B cell (primary cell): ENCODE measurements around the gene AP1M2. TPM values are rescaled to one million over a fixed set of nuclear protein-coding genes. Genes with fewer than 3 reads are reported as not detected.

Experiments
- ATAC-seq: fragments of 200-7000 bp; cut with Tn5 transposase; one replicate; pipeline ENCODE4 v1.10.0; 2021; ENCODE audit warnings: low read depth, mild to moderate bottlenecking, moderate number of reproducible peaks, moderate library complexity
- CTCF ChIA-PET: fragments of 350-600 bp; sonication (Branson Sonifier 250); formaldehyde crosslinking; loops from one replicate; lab custom pipeline; 2021; ENCODE audit warnings: antibody characterized with exemption, inconsistent platforms; lab: Charles Lee
- POLR2A ChIA-PET: fragments of 350-600 bp; sonication (Branson Sonifier 250); formaldehyde crosslinking; loops from one replicate; lab custom pipeline; 2021; ENCODE audit warnings: antibody characterized with exemption; lab: Charles Lee
- DNase-seq: peaks from one replicate; pipeline ENCODE4 v3.0.0; 2013
- H2AFZ ChIP-seq: 2 replicates; pipeline ENCODE4 v1.6.1; 2012; ENCODE audit warnings: mild to moderate bottlenecking, low read depth, low read length; ENCODE audit not compliant: insufficient read depth, poor library complexity, severe bottlenecking
- H3K27ac ChIP-seq, 2 donors: 1 replicate in 1 of 2; 2 replicates in 1 of 2; pipeline ENCODE4 v1.5.1; 2012 to 2013; ENCODE audit warnings: low read length in 2 of 2, mild to moderate bottlenecking in 2 of 2, moderate library complexity in 1 of 2
- H3K27me3 ChIP-seq, 4 experiments: fragments of 200-600 bp in 1 of 4; sonication (generic) in 1 of 4; replicated peaks in 1 of 4; 1 replicate in 2 of 4; 2 replicates in 2 of 4; pipeline versions ENCODE4 v1.6.1 to v1.7.0; 2013 to 2016; ENCODE audit warnings: low read length in 3 of 4, mild to moderate bottlenecking in 2 of 4, mixed read lengths in 1 of 4, moderate library complexity in 1 of 4; ENCODE audit not compliant: insufficient read depth in 4 of 4, control insufficient read depth in 3 of 4; ENCODE audit errors: control extremely low read depth in 1 of 4
- H3K36me3 ChIP-seq, 2 experiments: replicated peaks in 1 of 2; 1 replicate in 1 of 2; 2 replicates in 1 of 2; pipeline versions ENCODE4 v1.6.1 to v1.7.1; 2013; ENCODE audit warnings: low read length in 1 of 2; ENCODE audit not compliant: insufficient read depth in 2 of 2, control insufficient read depth in 1 of 2; ENCODE audit errors: control extremely low read depth in 1 of 2, extremely low read depth in 1 of 2
- H3K4me1 ChIP-seq, 2 donors: fragments of 200-600 bp in 1 of 2; sonication (generic) in 1 of 2; 1 replicate in 1 of 2; 2 replicates in 1 of 2; pipeline versions ENCODE4 v1.5.1 to v1.6.1; 2013 to 2017; ENCODE audit warnings: low read length in 2 of 2; ENCODE audit not compliant: control insufficient read depth in 2 of 2, insufficient read depth in 2 of 2
- H3K4me2 ChIP-seq: replicated peaks from 2 replicates; pipeline ENCODE3; 2012; ENCODE audit warnings: mild to moderate bottlenecking, low read depth, low read length; ENCODE audit not compliant: poor library complexity, severe bottlenecking
- H3K4me3 ChIP-seq, 5 experiments: fragments of 200-600 bp in 1 of 5; sonication (generic) in 1 of 5; 1 replicate in 3 of 5; 2 replicates in 2 of 5; pipeline versions ENCODE4 v1.5.1 to v1.7.0; 2011 to 2016; ENCODE audit warnings: low read length in 4 of 5, mild to moderate bottlenecking in 4 of 5, low read depth in 2 of 5, control low read depth in 1 of 5, moderate library complexity in 1 of 5; ENCODE audit not compliant: insufficient read depth in 1 of 5; ENCODE audit errors: control extremely low read depth in 1 of 5, extremely low read depth in 1 of 5
- H3K79me2 ChIP-seq: fragments of 200-600 bp; sonication (generic); one replicate; pipeline ENCODE4 v1.6.0; 2016; ENCODE audit warnings: low read length; ENCODE audit not compliant: control insufficient read depth, insufficient read depth
- H3K9ac ChIP-seq: fragments of 200-600 bp; sonication (generic); 2 replicates; pipeline ENCODE4 v1.6.1; 2017; ENCODE audit warnings: mild to moderate bottlenecking, low read length, moderate library complexity
- H3K9me3 ChIP-seq, 3 donors: one replicate each; pipeline versions ENCODE4 v1.6.1 to v1.7.1; 2013; ENCODE audit warnings: low read length in 2 of 3; ENCODE audit not compliant: control insufficient read depth in 2 of 3, insufficient read depth in 1 of 3; ENCODE audit errors: control extremely low read depth in 1 of 3
- H4K20me1 ChIP-seq: 2 replicates; pipeline ENCODE4 v1.6.0; 2012; ENCODE audit warnings: mild to moderate bottlenecking, low read length; ENCODE audit not compliant: insufficient read depth, control insufficient read depth, poor library complexity, severe bottlenecking
- H3K27ac Mint-ChIP-seq: one replicate; pipeline ENCODE4 v1.8.0; 2021; ENCODE audit warnings: mixed read lengths
- H3K27me3 Mint-ChIP-seq: one replicate; pipeline ENCODE4 v1.8.0; 2021; ENCODE audit warnings: mixed read lengths
- H3K4me1 Mint-ChIP-seq: one replicate; pipeline ENCODE4 v1.8.0; 2021; ENCODE audit warnings: mixed read lengths
- H3K4me3 Mint-ChIP-seq: one replicate; pipeline ENCODE4 v1.8.0; 2021; ENCODE audit warnings: mixed read lengths
- H3K9me3 Mint-ChIP-seq: one replicate; pipeline ENCODE4 v1.8.0; 2022; ENCODE audit warnings: mixed read lengths; ENCODE audit not compliant: insufficient read depth
- EZH2 ChIP-seq: IDR thresholded peaks from 2 replicates; pipeline ENCODE4 v1.6.1; 2012; ENCODE audit warnings: borderline replicate concordance, low read depth, mild to moderate bottlenecking, moderate library complexity, low read length; ENCODE audit not compliant: insufficient read depth, poor library complexity, severe bottlenecking
- WGBS: methylation state at CpG from one replicate; pipeline ENCODE4 v1.1.5; 2013; ENCODE audit warnings: missing lambda C conversion rate; ENCODE audit not compliant: insufficient coverage; 5-methylcytosine and 5-hydroxymethylcytosine counted together
- intact Hi-C: fragments of 100-400 bp; cut with micrococcal nuclease; formaldehyde crosslinking; loops from one replicate; pipeline ENCODE4 v1.10.0; 2022
- polyA plus RNA-seq: library from polyadenylated mRNA; depleted of rRNA; stranded (reverse); fragments of >200 nt; gene quantifications from 2 replicates; pipeline ENCODE4 v1.2.3, GENCODE V29; 2012
- total RNA-seq, 2 donors: library from RNA; stranded (reverse); fragments of 120-200 nt in 1 of 2; gene quantifications; 1 replicate in 1 of 2; 2 replicates in 1 of 2; pipeline versions ENCODE4 v1.2.3 to v1.2.4, GENCODE V29; 2013 to 2022
- TF ChIP-seq, protein P1 (sequence below): fragments of 200-600 bp; IDR thresholded peaks from one replicate; pipeline ENCODE4 v1.8.0; 2022; ENCODE audit warnings: antibody characterized with exemption, mild to moderate bottlenecking

AP1M2 gene
- total and polyA plus RNA-seq, 2 donors (not counting 1 experiment from before 2014, with no cell fraction given): not detected

DNA sequence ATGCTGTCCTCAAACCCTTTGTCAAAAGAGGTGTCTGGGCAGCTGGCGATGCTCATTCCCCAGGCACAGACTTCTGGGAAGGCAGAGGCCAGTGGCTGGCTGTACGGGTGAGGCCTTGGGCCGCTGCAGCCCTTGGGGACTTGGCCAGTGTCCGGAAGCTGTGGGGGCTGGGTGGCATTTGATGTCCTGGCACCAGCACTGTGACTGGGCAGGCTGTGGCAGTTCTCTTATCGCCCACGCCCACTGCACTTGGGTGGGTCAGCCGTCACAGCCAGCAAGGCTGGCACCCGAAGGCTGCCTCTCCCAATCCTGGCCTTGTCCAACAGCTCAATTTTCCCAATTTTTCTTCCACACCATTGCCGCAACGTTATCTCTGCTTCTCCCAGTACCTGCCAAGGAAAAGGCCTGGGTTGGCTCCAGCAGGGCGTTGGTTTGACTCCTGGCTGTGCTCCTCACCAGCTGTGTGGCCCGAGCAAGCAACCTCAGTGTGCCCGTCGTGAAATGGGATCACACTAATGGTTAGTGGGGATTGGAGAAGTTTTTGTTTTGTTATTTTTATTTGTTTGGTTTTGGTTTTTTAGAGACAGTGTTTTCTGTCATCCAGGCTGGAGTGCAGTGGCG lies 25.5 kb upstream of the AP1M2 start:
- Mint-ChIP-seq H3K4me3 (no peak overlapping the region), H3K27ac (peak overlapping the region; percentile 37), H3K9me3 (no peaks in the 10 kb centered on the region), H3K27me3 (no peaks in the 10 kb centered on the region), H3K4me1 (peaks cover 48% of the 10 kb centered on the region)
- peaks cover 21 to 72% of the 10 kb centered on the region in 2 donors for H3K4me1 ChIP-seq
- H3K9me3 ChIP-seq: no peaks in the 10 kb centered on the region
- intact Hi-C loops: no loop called here
- H3K36me3 ChIP-seq: peaks cover 3 to 26% of the 10 kb centered on the region in 2 experiments
- H4K20me1 ChIP-seq: peaks cover 75% of the 10 kb centered on the region
- no peak overlapping the region for H3K4me3 ChIP-seq
- H3K27me3 ChIP-seq: no peaks in the 10 kb centered on the region
- ATAC-seq: no peak
- H3K4me2 ChIP-seq: no peak overlapping the region
- WGBS: over 99% methylated on average over 14 of the region's 15 CpGs
- H3K9ac ChIP-seq: no peak overlapping the region
- ChIA-PET CTCF (interaction anchor here (1.0 to 2.4 kb wide), 4 partner anchors 9 to 71 kb away, joined by 3 to 9 read pairs (median 5); no protein-coding TSS in a partner anchor), POLR2A (interaction anchor here (1.0 to 1.8 kb wide), 2 partner anchors 9 to 10 kb away, joined by 3 to 4 read pairs; no protein-coding TSS in a partner anchor)
- TF ChIP-seq, protein P1, sequence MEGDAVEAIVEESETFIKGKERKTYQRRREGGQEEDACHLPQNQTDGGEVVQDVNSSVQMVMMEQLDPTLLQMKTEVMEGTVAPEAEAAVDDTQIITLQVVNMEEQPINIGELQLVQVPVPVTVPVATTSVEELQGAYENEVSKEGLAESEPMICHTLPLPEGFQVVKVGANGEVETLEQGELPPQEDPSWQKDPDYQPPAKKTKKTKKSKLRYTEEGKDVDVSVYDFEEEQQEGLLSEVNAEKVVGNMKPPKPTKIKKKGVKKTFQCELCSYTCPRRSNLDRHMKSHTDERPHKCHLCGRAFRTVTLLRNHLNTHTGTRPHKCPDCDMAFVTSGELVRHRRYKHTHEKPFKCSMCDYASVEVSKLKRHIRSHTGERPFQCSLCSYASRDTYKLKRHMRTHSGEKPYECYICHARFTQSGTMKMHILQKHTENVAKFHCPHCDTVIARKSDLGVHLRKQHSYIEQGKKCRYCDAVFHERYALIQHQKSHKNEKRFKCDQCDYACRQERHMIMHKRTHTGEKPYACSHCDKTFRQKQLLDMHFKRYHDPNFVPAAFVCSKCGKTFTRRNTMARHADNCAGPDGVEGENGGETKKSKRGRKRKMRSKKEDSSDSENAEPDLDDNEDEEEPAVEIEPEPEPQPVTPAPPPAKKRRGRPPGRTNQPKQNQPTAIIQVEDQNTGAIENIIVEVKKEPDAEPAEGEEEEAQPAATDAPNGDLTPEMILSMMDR: no peak
- TF ChIP-seq EZH2: no peak
- no peak overlapping the region for H2AFZ ChIP-seq
- H3K27ac ChIP-seq: no peak overlapping the region
- peaks cover 97% of the 10 kb centered on the region for H3K79me2 ChIP-seq
- DNase-seq: no peak

DNA sequence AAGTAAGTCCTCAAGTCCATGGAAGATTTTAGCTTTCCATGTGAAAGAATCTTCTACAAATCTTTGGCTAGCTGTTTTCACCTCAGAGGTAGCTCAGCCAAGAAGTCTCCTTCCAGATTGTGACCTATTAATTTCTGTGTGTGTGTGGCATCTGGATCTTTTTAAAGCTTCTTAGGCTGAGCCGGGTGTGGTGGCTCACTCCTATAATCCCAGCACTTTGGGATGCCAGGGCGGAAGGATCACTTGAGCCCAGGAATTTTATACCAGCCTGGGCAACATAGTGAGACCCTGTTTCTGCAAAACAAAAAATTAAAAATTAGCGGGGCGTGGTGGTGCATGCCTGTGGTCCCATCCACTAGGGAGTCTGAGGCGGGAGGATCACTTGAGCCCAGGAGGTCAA lies 24.8 kb upstream of the AP1M2 start:
- WGBS: 98% methylated on average over 5 of the region's 5 CpGs
- Histone ChIP-seq H3K27me3 (no peaks in the 10 kb centered on the region), H3K36me3 (peaks cover 3 to 19% of the 10 kb centered on the region in 2 experiments), H2AFZ (no peak overlapping the region), H3K9ac (no peak overlapping the region), H3K4me3 (no peak overlapping the region), H3K4me2 (no peak overlapping the region), H3K79me2 (peaks cover 96% of the 10 kb centered on the region), H3K27ac (no peak overlapping the region), H4K20me1 (peaks cover 68% of the 10 kb centered on the region), H3K4me1 (peaks cover 21 to 71% of the 10 kb centered on the region in 2 donors), H3K9me3 (no peaks in the 10 kb centered on the region)
- Mint-ChIP-seq H3K27ac (no peak overlapping the region), H3K27me3 (no peaks in the 10 kb centered on the region), H3K9me3 (no peaks in the 10 kb centered on the region), H3K4me1 (peaks cover 44% of the 10 kb centered on the region), H3K4me3 (no peak overlapping the region)
- ChIA-PET POLR2A (interaction anchor here (0.6 to 1.8 kb wide), 4 partner anchors 9 to 64 kb away, joined by 3 to 5 read pairs (median 4); no protein-coding TSS in a partner anchor), CTCF (interaction anchor here (1.0 to 2.7 kb wide), 7 partner anchors 8 to 70 kb away, joined by 3 to 20 read pairs (median 4); no protein-coding TSS in a partner anchor)
- no peak for DNase-seq
- TF ChIP-seq, protein P1: no peak
- TF ChIP-seq EZH2: no peak
- ATAC-seq: no peak
- intact Hi-C loops: no loop called here
